Erythroblast (primary cell): Measurements from ENCODE around the gene CAVIN2.
"Not testable (repeated sequence)": the region's sequence is repeated elsewhere in the genome, so short reads cannot be mapped to it uniquely, and the experiment has no call there.

Experiments used
- DNase-seq, 2 experiments: peaks; one replicate each; lab custom pipeline; 2025; lab: John Stamatoyannopoulos, UW
- GATA1 ChIP-seq: IDR thresholded peaks from 2 replicates; pipeline ENCODE4 v1.6.1; 2011; ENCODE audit warnings: low read depth, mild to moderate bottlenecking, control low read depth, low read length, moderate library complexity
- POLR2A ChIP-seq: IDR thresholded peaks from 2 replicates; pipeline ENCODE4 v1.6.1; 2011; ENCODE audit warnings: mild to moderate bottlenecking, low read length

Gene CAVIN2

GRCh38 chr2:191791953-191792560 is 54.8 kb downstream of the CAVIN2 start:
- TF ChIP-seq POLR2A (no peak), GATA1 (no peak)
- no peak for DNase-seq

DNA sequence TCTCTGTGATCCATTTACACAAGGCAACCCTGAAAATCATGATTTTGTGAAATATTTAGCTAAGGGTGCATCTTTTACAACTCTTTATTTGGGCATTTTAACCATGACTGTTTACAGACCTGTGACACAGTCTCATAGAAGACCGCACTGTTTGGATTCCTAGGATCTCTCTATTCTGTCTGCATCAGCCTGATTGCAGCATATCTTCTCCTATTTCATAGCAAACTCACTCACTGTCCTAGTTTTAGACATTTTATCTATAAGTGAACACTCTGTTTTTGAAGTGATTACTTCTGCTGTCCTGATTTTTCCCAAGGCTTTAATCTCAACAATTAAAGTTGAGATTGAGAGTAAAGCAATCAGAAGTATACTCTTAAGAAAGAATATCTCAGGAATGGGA is 56.2 kb downstream of the CAVIN2 start:
- no peak for DNase-seq
- TF ChIP-seq POLR2A (no peak), GATA1 (no peak)

DNA sequence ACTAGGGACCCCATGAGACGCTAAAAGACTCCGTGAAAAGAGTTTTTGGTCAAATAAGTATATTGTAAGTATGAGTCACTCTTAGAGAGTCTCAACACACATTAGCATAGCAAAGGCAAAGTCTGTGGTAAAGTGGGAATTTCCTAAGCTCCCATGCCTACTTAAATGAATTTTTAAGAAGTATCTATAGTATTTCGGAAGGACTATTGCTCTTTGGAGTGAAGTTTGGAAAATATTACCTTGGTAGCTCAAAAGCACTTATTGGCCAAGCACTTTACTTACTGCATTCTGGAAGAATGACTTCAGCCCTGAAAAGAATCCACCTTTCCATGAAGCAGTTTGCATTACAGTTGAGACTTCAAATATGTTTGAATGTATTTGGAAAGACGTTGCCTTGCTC is 57.1 kb downstream of the CAVIN2 start:
- no peak for DNase-seq
- TF ChIP-seq POLR2A: no peak
- TF ChIP-seq GATA1: no peak

GRCh38 chr2:191786694-191787093 is 60.2 kb downstream of the CAVIN2 start:
- no peak for TF ChIP-seq GATA1
- TF ChIP-seq POLR2A: no peak
- DNase-seq: no peak

DNA sequence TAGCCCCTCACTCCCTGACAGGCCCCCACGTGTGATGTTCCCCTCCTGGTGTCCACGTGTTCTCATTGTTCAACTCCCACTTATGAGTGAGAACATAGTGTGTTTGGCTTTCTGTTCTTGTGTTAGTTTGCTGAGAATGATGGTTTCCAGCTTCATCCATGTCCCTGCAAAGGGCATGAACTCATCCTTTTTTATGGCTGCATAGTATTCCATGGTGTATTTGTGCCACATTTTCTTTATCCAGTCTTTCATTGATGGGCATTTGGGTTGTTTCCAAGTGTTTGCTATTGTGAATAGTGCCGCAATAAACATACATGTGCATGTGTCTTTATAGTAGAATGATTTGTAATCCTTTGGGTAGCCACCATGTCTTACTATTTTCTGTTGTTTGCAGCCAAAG is 61.2 kb downstream of the CAVIN2 start:
- not testable (repeated sequence) for DNase-seq
